Measurements from ENCODE around the gene AGBL4.

AGBL4 gene

DNA sequence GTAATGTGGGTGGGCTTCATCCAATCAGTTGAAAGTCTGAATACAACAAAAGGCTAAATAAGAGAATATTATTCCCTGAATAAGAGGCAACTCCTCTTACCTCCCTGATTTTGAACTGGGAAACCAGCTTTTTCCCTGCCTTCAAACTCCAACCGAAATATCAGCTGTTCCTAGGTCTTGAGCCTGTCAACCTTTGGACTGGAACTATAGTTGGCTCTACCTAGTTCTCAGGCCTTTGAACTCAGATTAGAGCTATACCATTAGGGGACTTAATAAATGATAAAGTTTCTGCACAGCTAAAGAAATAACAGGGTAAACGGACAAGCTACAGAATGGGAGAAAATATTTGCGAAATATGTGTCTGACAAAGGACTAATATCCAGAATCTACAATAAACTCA, 1203.3 kb downstream of the AGBL4 start:
- H3K9me3 ChIP-seq (ENCODE audit: low read length), result no peaks in the 10 kb centered on the region
- no peak overlapping the region for H3K27ac ChIP-seq (ENCODE audit: low read depth, low read length, poor library complexity, severe bottlenecking)
- no peaks in the 10 kb centered on the region for H4K20me1 ChIP-seq (ENCODE audit: insufficient read depth, low read length)
- no peaks in the 10 kb centered on the region for H3K9me2 ChIP-seq (ENCODE audit: low read depth, low read length)
- H3K36me3 ChIP-seq (ENCODE audit: insufficient read depth, low read length), result no peaks in the 10 kb centered on the region
- H2AFZ ChIP-seq (ENCODE audit: low read length), result no peak overlapping the region
- H3K4me2 ChIP-seq (ENCODE audit: low read length), result no peak overlapping the region
- no peak for TF ChIP-seq EZH2 (IDR thresholded peaks at IDR 0.05; ENCODE audit: borderline replicate concordance, low read length)
- TF ChIP-seq, protein P1, sequence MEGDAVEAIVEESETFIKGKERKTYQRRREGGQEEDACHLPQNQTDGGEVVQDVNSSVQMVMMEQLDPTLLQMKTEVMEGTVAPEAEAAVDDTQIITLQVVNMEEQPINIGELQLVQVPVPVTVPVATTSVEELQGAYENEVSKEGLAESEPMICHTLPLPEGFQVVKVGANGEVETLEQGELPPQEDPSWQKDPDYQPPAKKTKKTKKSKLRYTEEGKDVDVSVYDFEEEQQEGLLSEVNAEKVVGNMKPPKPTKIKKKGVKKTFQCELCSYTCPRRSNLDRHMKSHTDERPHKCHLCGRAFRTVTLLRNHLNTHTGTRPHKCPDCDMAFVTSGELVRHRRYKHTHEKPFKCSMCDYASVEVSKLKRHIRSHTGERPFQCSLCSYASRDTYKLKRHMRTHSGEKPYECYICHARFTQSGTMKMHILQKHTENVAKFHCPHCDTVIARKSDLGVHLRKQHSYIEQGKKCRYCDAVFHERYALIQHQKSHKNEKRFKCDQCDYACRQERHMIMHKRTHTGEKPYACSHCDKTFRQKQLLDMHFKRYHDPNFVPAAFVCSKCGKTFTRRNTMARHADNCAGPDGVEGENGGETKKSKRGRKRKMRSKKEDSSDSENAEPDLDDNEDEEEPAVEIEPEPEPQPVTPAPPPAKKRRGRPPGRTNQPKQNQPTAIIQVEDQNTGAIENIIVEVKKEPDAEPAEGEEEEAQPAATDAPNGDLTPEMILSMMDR (IDR thresholded peaks at IDR 0.05; ENCODE audit: low read length), result no peak
- H3K27me3 ChIP-seq (ENCODE audit: insufficient read depth, low read length), result no peaks in the 10 kb centered on the region
- H3K79me2 ChIP-seq (ENCODE audit: insufficient read depth, low read length), result no peaks in the 10 kb centered on the region
- no peaks in the 10 kb centered on the region for H3F3A ChIP-seq (ENCODE audit: insufficient read depth, low read length)
- H3K4me3 ChIP-seq (ENCODE audit: low read depth, low read length, poor library complexity, severe bottlenecking), result no peak overlapping the region
- H3K9ac ChIP-seq (ENCODE audit: low read length), result no peak overlapping the region
- no peaks in the 10 kb centered on the region for H3K4me1 ChIP-seq (ENCODE audit: insufficient read depth, low read length, severe bottlenecking)

DNA sequence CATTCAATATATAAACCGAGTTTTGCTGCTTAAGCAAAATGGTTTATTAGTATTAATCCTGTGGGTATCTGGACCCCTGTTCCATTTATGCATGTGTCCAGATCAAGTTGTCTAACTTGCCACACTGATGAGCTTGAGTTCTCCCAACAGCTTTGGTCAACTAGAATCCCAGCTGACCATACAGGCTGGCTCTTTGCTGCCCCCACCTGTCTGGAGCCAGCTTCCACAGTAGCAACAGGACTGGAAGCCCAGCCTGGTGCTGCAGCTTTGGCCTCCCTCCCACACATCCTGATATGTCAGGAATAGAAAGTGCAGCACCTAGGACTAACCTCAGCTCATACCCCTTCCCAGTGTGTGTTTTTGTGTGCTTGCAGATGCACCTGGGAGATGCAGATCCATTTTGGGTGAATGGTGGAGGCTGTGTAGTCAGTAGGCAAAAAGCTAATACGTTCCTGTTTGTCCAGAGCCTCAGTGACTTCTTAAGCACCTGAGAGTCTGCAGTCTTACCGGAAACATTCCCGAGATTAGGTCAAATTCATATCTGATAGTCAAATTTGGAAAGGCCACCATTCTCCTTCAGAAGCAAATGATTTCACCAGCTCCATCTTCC, 1206.1 kb downstream of the AGBL4 start:
- no peak overlapping the region for H2AFZ ChIP-seq (ENCODE audit: low read length)
- H3K79me2 ChIP-seq (ENCODE audit: insufficient read depth, low read length), result no peaks in the 10 kb centered on the region
- no peak for TF ChIP-seq EZH2 (IDR thresholded peaks at IDR 0.05; ENCODE audit: borderline replicate concordance, low read length)
- TF ChIP-seq, protein P1 (IDR thresholded peaks at IDR 0.05; ENCODE audit: low read length), result peak; percentile 59
- no peaks in the 10 kb centered on the region for H3K9me3 ChIP-seq (ENCODE audit: low read length)
- H3K27ac ChIP-seq (ENCODE audit: low read depth, low read length, poor library complexity, severe bottlenecking), result no peak overlapping the region
- no peaks in the 10 kb centered on the region for H3K9me2 ChIP-seq (ENCODE audit: low read depth, low read length)
- no peaks in the 10 kb centered on the region for H3F3A ChIP-seq (ENCODE audit: insufficient read depth, low read length)
- no peaks in the 10 kb centered on the region for H4K20me1 ChIP-seq (ENCODE audit: insufficient read depth, low read length)
- no peak overlapping the region for H3K4me2 ChIP-seq (ENCODE audit: low read length)
- H3K36me3 ChIP-seq (ENCODE audit: insufficient read depth, low read length), result no peaks in the 10 kb centered on the region
- H3K27me3 ChIP-seq (ENCODE audit: insufficient read depth, low read length), result no peaks in the 10 kb centered on the region
- no peak overlapping the region for H3K9ac ChIP-seq (ENCODE audit: low read length)
- no peak overlapping the region for H3K4me3 ChIP-seq (ENCODE audit: low read depth, low read length, poor library complexity, severe bottlenecking)
- no peaks in the 10 kb centered on the region for H3K4me1 ChIP-seq (ENCODE audit: insufficient read depth, low read length, severe bottlenecking)

DNA sequence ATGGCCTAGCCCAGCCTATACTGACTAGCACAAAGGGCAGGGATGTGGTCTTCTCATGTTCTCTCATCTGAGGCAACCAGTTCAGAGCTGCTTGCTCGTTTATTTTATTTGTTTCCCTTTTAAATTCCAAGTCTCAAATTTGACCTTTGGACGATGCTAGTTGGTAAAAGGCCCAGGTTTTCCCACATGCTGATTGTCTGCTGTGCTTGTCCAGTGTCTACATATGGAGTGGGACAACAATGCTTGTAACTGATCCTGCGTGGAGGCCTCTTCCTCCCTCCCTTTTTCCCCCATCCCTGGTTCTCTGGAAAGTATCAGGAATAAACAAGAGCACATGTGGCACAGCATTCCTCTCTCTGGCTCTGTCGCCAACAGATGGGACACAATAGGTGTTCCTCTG, 1213.0 kb downstream of the AGBL4 start:
- Histone ChIP-seq H4K20me1 (ENCODE audit: insufficient read depth, low read length) (no peaks in the 10 kb centered on the region), H3K9me2 (ENCODE audit: low read depth, low read length) (no peaks in the 10 kb centered on the region), H3K27me3 (ENCODE audit: insufficient read depth, low read length) (no peaks in the 10 kb centered on the region), H3K9ac (ENCODE audit: low read length) (no peak overlapping the region), H3F3A (ENCODE audit: insufficient read depth, low read length) (no peaks in the 10 kb centered on the region), H3K79me2 (ENCODE audit: insufficient read depth, low read length) (no peaks in the 10 kb centered on the region), H3K27ac (ENCODE audit: low read depth, low read length, poor library complexity, severe bottlenecking) (no peak overlapping the region), H3K4me2 (ENCODE audit: low read length) (no peak overlapping the region), H3K36me3 (ENCODE audit: insufficient read depth, low read length) (no peaks in the 10 kb centered on the region), H3K4me3 (ENCODE audit: low read depth, low read length, poor library complexity, severe bottlenecking) (no peak overlapping the region), H2AFZ (ENCODE audit: low read length) (no peak overlapping the region), H3K4me1 (ENCODE audit: insufficient read depth, low read length, severe bottlenecking) (no peaks in the 10 kb centered on the region), H3K9me3 (ENCODE audit: low read length) (no peaks in the 10 kb centered on the region)
- TF ChIP-seq, protein P1 (IDR thresholded peaks at IDR 0.05; ENCODE audit: low read length), result no peak
- TF ChIP-seq EZH2 (IDR thresholded peaks at IDR 0.05; ENCODE audit: borderline replicate concordance, low read length), result no peak

All from OCI-LY1 (cell line).